SW480 (cell line): ENCODE results near the gene C1QTNF3.
A peak's percentile ranks its signal among the peaks of the same experiment; 100 is the strongest.

ENCODE experiments used
- DNase-seq: peaks from one replicate; pipeline ENCODE4 v3.0.0-alpha.2; 2016; ENCODE audit warnings: low spot score

Gene C1QTNF3

DNA sequence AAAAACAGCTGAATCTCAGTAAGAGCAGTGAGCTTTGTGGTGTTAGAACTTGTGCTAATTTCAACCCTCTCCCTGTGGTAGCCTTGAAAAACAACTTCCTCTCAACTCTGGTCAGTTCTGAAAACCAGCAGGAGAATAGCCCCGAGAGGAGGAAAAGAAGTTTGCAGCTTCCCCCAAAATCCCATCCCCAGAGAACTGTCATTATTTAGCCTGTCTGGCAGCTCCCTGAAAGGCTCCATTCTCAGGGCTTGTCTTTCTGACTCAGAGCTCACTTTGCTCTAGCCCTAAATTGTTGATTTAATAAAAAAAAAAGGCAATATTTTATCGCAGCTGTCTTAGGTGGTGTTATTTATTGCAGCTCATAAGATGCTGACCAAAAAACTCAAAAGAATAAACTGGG is 47.1 kb downstream of the C1QTNF3 start:
- no peak for DNase-seq

DNA sequence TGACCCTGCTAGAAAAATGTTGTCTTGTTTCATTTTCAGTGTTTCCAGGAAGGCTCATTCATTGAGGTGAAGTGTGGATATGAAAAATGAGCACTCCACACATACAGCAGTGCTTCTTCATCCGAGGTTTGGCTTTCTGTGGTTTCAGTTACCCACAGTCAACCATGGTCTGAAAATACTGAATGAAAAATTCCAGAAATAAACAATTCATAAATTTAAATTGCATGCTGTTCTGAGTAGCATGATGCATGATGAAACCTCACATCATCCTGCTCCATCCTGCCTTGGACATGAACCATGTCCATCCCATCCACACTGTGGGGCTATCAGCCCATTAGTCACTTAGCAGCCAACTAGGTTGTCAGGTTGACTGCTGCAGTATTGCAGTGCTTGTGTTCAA is 48.2 kb downstream of the C1QTNF3 start:
- no peak for DNase-seq

DNA sequence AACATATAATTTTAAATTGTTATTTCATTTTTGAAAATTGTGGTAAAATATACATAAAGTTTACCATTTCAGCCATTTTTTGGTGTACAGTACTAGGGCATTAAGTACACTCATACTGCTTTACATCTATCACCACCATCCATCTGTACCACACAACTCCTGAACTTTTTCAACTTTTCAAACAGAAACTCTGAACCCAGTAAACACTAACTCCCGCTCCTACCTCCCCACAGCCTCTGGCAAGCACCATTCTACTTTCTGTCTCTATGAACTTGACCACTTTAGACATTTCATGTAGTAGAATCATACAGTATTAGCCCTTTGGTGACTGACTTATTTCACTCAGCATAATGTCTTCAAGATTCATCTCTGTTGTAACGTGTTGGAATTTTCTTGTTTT is 50.1 kb downstream of the C1QTNF3 start:
- no peak for DNase-seq

DNA sequence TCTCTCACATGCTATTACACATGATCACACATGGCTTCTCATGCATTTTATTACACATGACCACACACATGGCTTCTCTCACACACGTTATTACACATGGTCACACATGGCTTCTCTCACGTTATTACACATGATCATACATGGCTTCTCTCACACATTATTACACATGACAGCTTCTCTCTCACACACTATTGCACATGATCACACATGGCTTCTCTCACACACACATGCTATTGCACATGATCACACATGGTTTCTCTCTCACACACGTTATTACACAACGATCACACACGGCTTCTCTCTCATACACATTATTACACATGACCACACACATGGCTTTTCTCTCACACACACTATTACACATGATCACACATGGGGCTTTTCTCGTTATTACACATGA is 57.6 kb downstream of the C1QTNF3 start:
- DNase-seq, result no peak

DNA sequence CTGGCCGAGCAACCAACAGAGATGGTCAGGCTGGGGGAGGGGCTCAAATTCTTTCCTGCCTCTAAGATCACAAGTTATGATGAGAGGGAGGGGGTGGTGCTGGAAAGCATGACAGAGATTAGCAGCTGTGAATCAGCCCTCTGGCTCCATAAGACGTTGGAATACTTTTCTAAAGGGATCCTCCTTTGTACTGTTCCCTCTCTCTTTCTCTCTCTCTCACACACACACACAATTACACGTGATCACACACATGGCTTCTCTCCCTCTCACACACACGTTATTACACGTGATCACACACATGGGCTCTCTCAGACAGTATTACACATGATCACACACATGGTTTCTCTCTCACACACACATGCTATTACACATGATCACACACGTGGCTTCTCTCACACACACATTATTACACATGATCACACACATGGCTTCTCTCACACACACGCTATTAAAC is 58.3 kb downstream of the C1QTNF3 start, which contains the start of gene SLC45A2:
Gene SLC45A2, minus strand, starts transcription at position 23 of the 454 bp plus-strand sequence. CDS start 110 bp downstream, outside the sequence.
- DNase-seq, result no peak

DNA sequence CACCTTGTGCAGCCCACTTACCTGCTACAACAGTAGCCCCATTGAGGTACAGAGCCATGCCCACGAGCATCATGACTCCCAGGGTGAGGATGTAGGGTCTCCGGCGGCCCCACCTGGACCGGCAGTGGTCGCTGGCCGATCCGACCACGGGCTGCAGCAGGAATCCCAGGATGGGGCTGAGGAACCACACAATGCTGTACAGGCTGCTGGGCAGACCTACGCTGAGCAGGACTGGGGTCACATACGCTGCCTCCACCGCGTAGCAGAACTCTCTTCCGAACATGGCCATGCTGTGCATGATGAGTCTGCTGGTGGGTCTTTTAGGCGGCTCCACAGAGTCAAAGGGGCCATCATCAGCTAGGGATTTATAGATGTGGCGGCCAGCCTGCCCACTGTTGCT is 58.8 kb downstream of the C1QTNF3 start:
- DNase-seq, result no peak

DNA sequence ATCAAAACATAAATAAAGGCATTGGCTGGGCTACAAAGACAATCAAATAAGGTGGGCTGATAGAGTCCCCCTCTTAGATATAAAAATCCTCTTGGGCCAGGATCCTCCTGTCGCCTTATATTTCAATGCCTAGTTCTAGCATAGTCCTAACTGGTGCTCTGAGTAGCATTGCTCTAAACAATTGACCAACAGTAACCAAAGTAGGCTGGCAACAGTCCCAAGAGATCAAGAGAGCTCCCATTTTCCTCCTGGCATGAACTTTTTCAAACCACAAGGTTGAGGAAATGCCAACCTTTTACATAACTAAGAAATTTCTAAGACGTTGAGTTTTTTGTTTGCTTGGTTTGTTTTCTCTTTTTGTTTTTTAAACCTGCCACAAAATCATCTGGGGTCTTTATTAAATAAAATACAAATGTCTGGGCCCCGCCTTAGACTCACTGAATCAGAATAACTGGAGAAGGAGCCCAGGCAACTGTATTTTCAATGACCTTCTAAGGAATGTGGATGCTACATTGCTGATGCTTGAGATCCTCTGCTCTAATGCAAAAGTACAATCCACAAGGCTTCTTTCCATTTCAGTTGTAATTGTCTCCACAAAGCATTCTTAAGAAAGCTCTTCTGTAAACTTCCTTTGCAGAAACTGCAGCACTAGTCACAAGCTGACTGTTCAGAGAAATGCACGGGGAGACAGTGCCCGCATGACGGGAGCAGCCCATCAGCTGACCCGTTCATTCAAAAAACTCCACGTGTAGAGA is 61.4 kb downstream of the C1QTNF3 start:
- DNase-seq, result no peak

DNA sequence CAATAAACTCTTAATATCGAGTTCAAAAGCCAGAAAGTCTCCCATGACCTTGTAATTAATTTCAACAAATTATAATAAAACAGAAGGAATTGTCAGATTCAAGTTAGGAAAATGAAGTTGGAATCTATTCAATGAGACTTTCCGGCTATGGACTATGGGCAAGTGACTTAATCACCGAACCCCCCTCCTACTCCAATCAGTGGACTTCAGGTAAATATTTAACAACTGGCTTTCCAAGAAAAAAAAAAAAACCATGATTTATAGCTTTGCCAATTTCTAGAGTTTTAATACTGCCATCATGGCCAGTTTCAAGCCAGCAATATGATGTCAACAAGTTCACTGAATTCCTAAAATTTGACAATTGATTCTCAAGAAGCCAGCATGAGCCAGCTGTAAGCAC is 63.0 kb downstream of the C1QTNF3 start:
- no peak for DNase-seq

DNA sequence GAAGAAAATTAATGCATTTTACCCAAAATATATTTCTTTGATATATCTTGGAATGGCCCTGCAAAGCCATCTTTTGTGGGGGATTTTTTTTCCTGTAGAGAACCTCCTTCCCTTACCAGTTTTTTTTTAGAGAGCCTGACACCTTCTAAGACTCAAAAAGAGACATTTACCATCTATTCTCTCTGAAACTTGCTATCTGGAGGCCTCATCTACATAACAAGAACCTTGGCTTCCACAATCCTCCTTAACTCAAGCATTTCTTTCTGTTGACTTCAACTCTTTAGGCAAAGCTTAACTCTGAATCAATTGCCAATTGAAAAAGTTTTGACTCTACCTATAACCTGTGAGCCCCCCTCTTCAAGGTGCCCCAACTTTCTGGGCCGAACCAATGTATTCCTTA is 64.7 kb downstream of the C1QTNF3 start:
- DNase-seq, result no peak

DNA sequence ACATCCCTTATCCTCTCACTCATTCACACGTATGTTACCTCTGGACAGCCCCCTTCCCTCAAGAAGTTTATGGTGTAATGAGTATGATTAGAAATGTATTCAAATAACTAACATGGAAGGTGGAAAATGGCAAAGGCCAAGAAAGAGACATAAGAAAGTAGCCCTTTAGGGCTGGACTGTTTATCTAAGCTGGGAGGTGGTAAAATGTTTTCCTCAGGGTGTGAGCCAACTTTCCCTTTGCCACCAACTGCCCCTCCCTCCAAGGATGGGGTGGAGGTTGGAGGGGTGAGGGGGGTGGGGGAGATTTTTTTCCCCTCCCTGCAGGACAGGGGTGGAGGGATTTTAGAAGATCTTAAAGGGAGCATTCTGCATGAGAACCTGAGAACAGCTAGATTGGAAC is 66.7 kb downstream of the C1QTNF3 start:
- DNase-seq, result no peak

DNA sequence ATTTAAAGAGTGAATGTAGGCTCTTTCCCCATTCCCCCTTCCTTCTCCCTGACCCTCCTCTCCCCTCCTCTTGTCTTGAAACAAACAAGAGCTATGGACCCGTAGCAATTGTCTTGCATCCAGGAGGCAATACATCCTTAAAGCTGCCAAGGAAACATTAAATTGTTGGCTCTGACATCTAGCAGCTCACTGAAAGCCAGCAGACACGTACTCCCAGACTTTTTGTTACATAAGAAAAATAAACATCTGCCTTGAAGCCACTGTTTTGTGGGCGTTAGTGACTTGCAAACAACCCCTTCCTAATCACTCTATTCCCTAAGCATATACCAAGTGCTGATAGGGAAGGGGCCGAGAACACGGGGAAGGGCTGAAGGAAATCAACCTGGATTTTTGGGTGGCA is 67.2 kb downstream of the C1QTNF3 start:
- no peak for DNase-seq

DNA sequence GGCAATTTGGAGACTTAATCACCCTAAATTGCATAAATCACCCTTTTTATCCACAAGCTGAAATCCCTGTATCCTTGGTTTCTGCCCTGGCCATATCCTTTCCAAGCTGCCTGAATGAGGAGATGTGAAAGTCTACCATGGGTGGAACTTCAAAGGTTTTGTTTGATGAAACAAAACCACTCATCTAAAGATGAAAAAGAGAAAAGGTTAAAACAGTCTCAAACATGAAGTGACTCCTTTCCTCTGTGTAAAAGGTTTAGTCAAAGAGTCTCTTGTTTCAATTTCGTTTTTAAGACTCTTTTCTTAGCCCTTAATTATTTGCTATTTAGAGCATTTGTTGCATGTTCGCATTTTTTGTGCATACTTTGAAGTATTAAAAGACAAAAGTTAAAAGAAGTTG is 69.7 kb downstream of the C1QTNF3 start:
- no peak for DNase-seq

DNA sequence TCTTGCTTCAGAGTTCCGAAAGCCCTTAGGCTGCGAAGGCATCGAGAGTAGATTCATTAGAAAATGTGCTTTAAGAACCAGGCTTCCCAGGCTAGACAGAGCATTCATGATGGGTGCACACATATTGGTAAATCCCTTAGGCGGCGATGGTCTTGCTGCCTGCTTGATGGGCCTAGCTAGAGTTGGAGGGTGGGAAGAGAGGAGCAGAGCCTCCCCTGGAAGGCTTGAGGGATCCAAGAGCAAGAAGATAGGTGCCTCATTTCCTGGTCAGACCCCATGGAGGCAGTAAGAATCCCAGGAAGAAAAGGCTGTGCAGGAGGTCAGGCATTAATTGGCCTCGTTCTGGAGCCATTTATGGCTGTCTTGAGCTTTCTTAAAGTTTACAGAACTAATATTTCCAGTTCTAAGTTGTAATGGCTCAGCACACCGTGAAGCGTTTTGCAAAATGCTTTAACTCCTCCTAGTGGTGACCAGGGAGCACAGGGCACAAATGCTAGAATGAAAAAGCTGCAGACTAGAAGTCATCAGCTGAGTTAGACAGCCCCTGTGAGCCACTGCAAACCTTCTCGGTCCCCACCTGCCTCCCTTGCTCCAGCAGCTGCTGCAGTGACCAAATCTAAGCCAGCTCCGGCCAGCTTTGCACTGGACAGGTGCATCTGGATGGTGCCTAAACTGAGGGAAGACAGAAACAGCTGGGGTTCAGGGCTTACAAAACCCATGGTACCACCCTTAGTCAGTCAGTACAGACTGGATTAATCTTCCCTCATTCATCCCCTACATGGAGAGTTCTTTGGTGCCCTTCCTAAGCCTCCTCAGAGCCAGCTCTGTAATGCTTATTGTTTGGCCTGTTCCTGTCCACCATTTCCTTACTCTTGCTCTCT is 73.2 kb downstream of the C1QTNF3 start:
- peak; percentile 49 for DNase-seq

DNA sequence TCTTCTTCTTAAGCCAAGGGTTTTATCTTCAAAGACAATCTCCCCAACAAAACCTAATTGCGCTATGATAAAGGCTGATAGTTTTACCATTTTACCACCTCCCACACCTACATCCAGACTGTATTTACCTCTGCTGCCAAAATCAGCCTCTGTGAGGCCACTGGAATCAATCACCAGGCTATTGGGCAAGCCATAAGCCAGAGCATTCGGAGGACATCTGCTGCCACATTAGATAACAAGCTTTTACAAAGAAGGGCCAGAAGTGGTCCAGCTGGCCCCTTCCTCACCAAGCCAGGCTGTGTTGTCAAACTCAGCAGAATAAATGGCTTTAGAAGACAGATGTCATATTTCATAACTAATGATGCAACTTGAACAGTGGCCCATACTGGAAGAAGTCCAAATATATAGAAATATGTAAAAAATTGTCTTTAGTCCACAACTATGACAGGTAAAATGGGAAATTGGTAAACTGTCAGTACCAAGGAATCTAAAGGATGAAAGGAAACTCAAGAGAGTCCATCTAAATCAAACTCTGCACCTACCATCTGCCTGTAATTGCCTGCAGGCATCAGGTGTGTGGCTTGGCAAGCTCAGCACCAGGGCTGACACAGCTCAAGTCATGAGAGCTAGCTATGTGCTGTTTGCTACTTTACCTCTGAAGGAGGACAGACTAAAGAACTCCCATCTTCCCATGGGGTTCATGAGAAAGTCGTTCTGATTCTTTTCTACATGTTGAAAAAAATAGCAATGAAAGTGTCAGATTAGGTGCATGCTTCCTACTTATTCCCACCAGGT is 74.6 kb downstream of the C1QTNF3 start:
- DNase-seq, result no peak
